DOHH2 (cell line): ENCODE data around the gene DNAJC25.

Experiments used
- CTCF ChIP-seq: fragments of 200-600 bp; sonication (generic); IDR thresholded peaks from one replicate; pipeline ENCODE4 v1.5.1; 2014; ENCODE audit warnings: antibody characterized with exemption, mild to moderate bottlenecking, low read depth, low read length; ENCODE audit not compliant: poor library complexity, severe bottlenecking
- EZH2phosphoT487 ChIP-seq: fragments of 200-600 bp; sonication (generic); IDR thresholded peaks from 2 replicates; pipeline ENCODE4 v1.6.1; 2017; ENCODE audit warnings: borderline replicate concordance, mild to moderate bottlenecking, antibody characterized with exemption, low read length, moderate library complexity, mixed read lengths

GRCh38 chr9:111582888-111583287, 48.2 kb upstream of the DNAJC25 start:
- no peak for TF ChIP-seq CTCF
- no peak for TF ChIP-seq EZH2phosphoT487
